ENCODE results near the gene GSC. TPM values are rescaled to one million over a fixed set of nuclear protein-coding genes. Genes with fewer than 3 reads are reported as not detected.

The GSC gene
- total RNA-seq, 4 donors from 2014 or later = 3.6 to 11.0 (median 4.7) TPM

DNA sequence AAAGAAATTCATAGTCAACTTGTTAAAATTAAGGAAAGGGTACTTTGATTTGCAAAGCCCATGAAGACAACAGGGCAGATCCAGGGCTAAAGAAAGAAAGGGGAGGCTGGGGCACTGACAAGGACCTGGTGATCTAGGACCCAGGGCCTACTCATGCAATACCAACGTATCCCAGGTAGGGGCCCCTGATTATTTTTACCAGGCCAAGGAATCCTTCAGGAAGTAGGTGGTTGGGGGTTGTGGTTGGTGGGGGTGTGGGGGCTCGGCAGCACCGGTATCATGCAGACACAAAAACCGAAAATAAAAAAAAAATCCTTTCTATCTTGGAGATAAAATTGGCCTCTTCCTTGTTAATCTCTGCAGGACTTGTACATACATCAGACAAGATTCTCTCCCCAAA is 47.5 kb downstream of the GSC start:
- Histone ChIP-seq H3K36me3 (no peaks in the 10 kb centered on the region), H3K27me3 (no peaks in the 10 kb centered on the region), H3K4me3 (replicated peaks in 1 of 3) (no peak overlapping the region), H3K27ac (no peak overlapping the region), H3K4me1 (no peaks in the 10 kb centered on the region), H3K9me3 (no peaks in the 10 kb centered on the region)
- 78 to 90% methylated on average over 4 of the region's 4 CpGs for whole genome bisulfite sequencing, 2 donors
- TF ChIP-seq POLR2A (IDR thresholded peaks at IDR 0.05) (no peak), CTCF (IDR thresholded peaks at IDR 0.05) (no peak)
- intact Hi-C loops (cut with DNase I) = no loop called here
- no peak for DNase-seq

Other genes starting within 250 kb of the GSC start
- not detected for gene SERPINA4, start 208.7 kb downstream of the GSC start, total RNA-seq
- gene SERPINA5, start 188.7 kb downstream of the GSC start, total RNA-seq = 1 to 10 TPM; 1.3 to 6.6 (median 2.9) TPM
- gene SERPINA3, start 157.7 kb downstream of the GSC start, total RNA-seq = 100 to 1,000 TPM in 1 of 4 donors, 10 to 100 TPM in 3; 16.3 to 200 (median 91.1) TPM

Data from thyroid gland (tissue), 4 donors.